GM23338 (cell line): Measurements from ENCODE around the gene TMSB4X. TPM values are rescaled to one million over a fixed set of nuclear protein-coding genes. Genes with fewer than 3 reads are reported as not detected.

Experiments
- ATAC-seq: fragments of 200-7000 bp; cut with Tn5 transposase; 3 replicates; pipeline ENCODE4 v1.9.1; 2020
- DNase-seq: peaks from one replicate; pipeline ENCODE4 v3.0.0-alpha.2; 2015; ENCODE audit warnings: low spot score
- H2AFZ ChIP-seq: fragments of 200-600 bp; sonication (generic); 2 replicates; pipeline ENCODE4 v1.8.0; 2016; ENCODE audit warnings: antibody characterized with exemption, mild to moderate bottlenecking, moderate library complexity
- H3F3A ChIP-seq: fragments of 200-600 bp; sonication (generic); replicated peaks from 2 replicates; pipeline ENCODE4 v1.8.0; 2017; ENCODE audit warnings: antibody characterized with exemption, mixed run types, low read depth
- H3K27ac ChIP-seq: fragments of 200-600 bp; sonication (generic); 2 replicates; pipeline ENCODE4 v1.6.1; 2016; ENCODE audit warnings: low read depth
- H3K27me3 ChIP-seq: fragments of 200-600 bp; sonication (generic); 2 replicates; pipeline ENCODE4 v1.8.0; 2016; ENCODE audit warnings: mild to moderate bottlenecking, mixed run types, moderate library complexity; ENCODE audit not compliant: insufficient read depth
- H3K36me3 ChIP-seq: fragments of 200-600 bp; sonication (generic); 2 replicates; pipeline ENCODE4 v1.8.0; 2016; ENCODE audit warnings: mild to moderate bottlenecking; ENCODE audit not compliant: insufficient read depth
- H3K4me1 ChIP-seq: fragments of 200-600 bp; sonication (generic); 2 replicates; pipeline ENCODE4 v1.8.0; 2016; ENCODE audit warnings: mild to moderate bottlenecking, moderate library complexity; ENCODE audit not compliant: insufficient read depth
- H3K4me2 ChIP-seq: fragments of 200-600 bp; sonication (generic); 2 replicates; pipeline ENCODE4 v1.7.1; 2017; ENCODE audit warnings: mixed run types
- H3K4me3 ChIP-seq: fragments of 200-600 bp; sonication (generic); 2 replicates; pipeline ENCODE4 v1.6.1; 2016; ENCODE audit warnings: mixed run types
- H3K79me2 ChIP-seq: fragments of 200-600 bp; sonication (generic); replicated peaks from 2 replicates; pipeline ENCODE4 v1.8.0; 2017; ENCODE audit warnings: mild to moderate bottlenecking; ENCODE audit not compliant: insufficient read depth
- H3K9me2 ChIP-seq: fragments of 200-600 bp; sonication (generic); 2 replicates; pipeline ENCODE4 v1.8.0; 2017; ENCODE audit not compliant: insufficient read depth
- H4K20me1 ChIP-seq: fragments of 200-600 bp; sonication (generic); replicated peaks from 2 replicates; pipeline ENCODE4 v1.8.0; 2017; ENCODE audit warnings: mild to moderate bottlenecking; ENCODE audit not compliant: insufficient read depth
- H3K27ac Mint-ChIP-seq: 2 replicates; pipeline ENCODE4 v1.8.0; 2020; ENCODE audit warnings: inconsistent platforms, mild to moderate bottlenecking, moderate library complexity, mixed read lengths
- H3K27me3 Mint-ChIP-seq: 3 replicates; pipeline ENCODE4 v1.8.0; 2022; ENCODE audit warnings: low read depth, mild to moderate bottlenecking, moderate library complexity, mixed read lengths, inconsistent platforms; ENCODE audit not compliant: insufficient read depth, poor library complexity
- H3K36me3 Mint-ChIP-seq: 3 replicates; pipeline ENCODE4 v1.8.0; 2021; ENCODE audit warnings: low read depth, mild to moderate bottlenecking, inconsistent platforms, moderate library complexity, mixed read lengths
- H3K4me1 Mint-ChIP-seq: 3 replicates; pipeline ENCODE4 v1.8.0; 2020; ENCODE audit warnings: mild to moderate bottlenecking, inconsistent platforms, mixed read lengths
- H3K4me3 Mint-ChIP-seq: 3 replicates; pipeline ENCODE4 v1.8.0; 2021; ENCODE audit warnings: moderate library complexity, mild to moderate bottlenecking, inconsistent platforms, mixed read lengths
- H3K9me3 Mint-ChIP-seq: 3 replicates; pipeline ENCODE4 v1.8.0; 2020; ENCODE audit warnings: moderate library complexity, mild to moderate bottlenecking, inconsistent platforms, mixed read lengths
- CREB1 ChIP-seq: fragments of 250-450 bp; sonication (Bioruptor Pico); IDR thresholded peaks from 2 replicates; pipeline ENCODE4 v1.5.0; 2020; ENCODE audit warnings: low read depth, mild to moderate bottlenecking, moderate library complexity
- CTCF ChIP-seq, 2 experiments: fragments of 200-600 bp in 1 of 2; sonication (generic) in 1 of 2; conservative IDR thresholded peaks; 2 replicates each; pipeline versions ENCODE4 v1.5.1 to v1.6.1; 2016 to 2017; ENCODE audit warnings: antibody characterized with exemption in 2 of 2, low read depth in 2 of 2, mild to moderate bottlenecking in 2 of 2, moderate library complexity in 1 of 2
- ETS1 ChIP-seq: IDR thresholded peaks from 2 replicates; pipeline ENCODE4 v1.6.1; 2016; ENCODE audit warnings: antibody characterized with exemption
- EZH2 ChIP-seq: fragments of 200-600 bp; sonication (generic); IDR thresholded peaks from one replicate; pipeline ENCODE4 v1.8.0; 2017; ENCODE audit warnings: antibody characterized with exemption, mild to moderate bottlenecking, low read depth; ENCODE audit not compliant: unreplicated experiment
- EZH2phosphoT487 ChIP-seq: fragments of 200-600 bp; sonication (generic); IDR thresholded peaks from one replicate; pipeline ENCODE4 v1.8.1; 2018; ENCODE audit warnings: antibody characterized with exemption; ENCODE audit not compliant: unreplicated experiment
- JUNB ChIP-seq: IDR thresholded peaks from one replicate; pipeline ENCODE4 v1.6.1; 2016; ENCODE audit warnings: antibody characterized with exemption; ENCODE audit not compliant: unreplicated experiment
- NANOG ChIP-seq: IDR thresholded peaks from 2 replicates; pipeline ENCODE4 v1.6.1; 2016; ENCODE audit warnings: antibody characterized with exemption, borderline replicate concordance
- POLR2AphosphoS5 ChIP-seq: IDR thresholded peaks from 2 replicates; pipeline ENCODE4 v1.6.1; 2016; ENCODE audit warnings: antibody characterized with exemption, low read depth
- REST ChIP-seq: IDR thresholded peaks from one replicate; pipeline ENCODE4 v1.6.1; 2018; ENCODE audit warnings: antibody characterized with exemption; ENCODE audit not compliant: unreplicated experiment
- STAT1 ChIP-seq: IDR thresholded peaks from one replicate; pipeline ENCODE4 v1.6.1; 2016; ENCODE audit warnings: antibody characterized with exemption; ENCODE audit not compliant: unreplicated experiment
- ZNF114 ChIP-seq: fragments of 250-450 bp; sonication (Bioruptor Pico); IDR thresholded peaks from 2 replicates; pipeline ENCODE4 v1.5.0; 2020; ENCODE audit warnings: mild to moderate bottlenecking, moderate library complexity
- ZNF331 ChIP-seq: fragments of 250-450 bp; sonication (Bioruptor Pico); IDR thresholded peaks from 2 replicates; pipeline ENCODE4 v1.5.0; 2020; ENCODE audit warnings: low read depth, mild to moderate bottlenecking, moderate library complexity
- ZNF462 ChIP-seq: fragments of 250-450 bp; sonication (Bioruptor Pico); IDR thresholded peaks from 2 replicates; pipeline ENCODE4 v1.5.0; 2020; ENCODE audit warnings: mild to moderate bottlenecking, moderate library complexity
- polyA plus RNA-seq: library from polyadenylated mRNA; unstranded; fragments of >200 nt; fragmentation: Nextera tagmentation; extraction: Ambion mirVana; gene quantifications from 2 replicates; pipeline ENCODE4 v1.2.1, GENCODE V29; 2016
- total RNA-seq: library from RNA; depleted of rRNA; stranded (reverse); fragments of >200 nt; shearing (Covaris generic); gene quantifications from 2 replicates; pipeline ENCODE4 v1.2.3, GENCODE V29; 2014

TMSB4X gene
- total and polyA plus RNA-seq, 2 experiments from 2014 or later: 999 to 6,191 TPM

GRCh38 chrX:13009844-13010243 lies 34.9 kb downstream of the TMSB4X start:
- Histone ChIP-seq H3K4me2 (no peak overlapping the region), H3K36me3 (no peaks in the 10 kb centered on the region; the same call in 1 of the 2 replicates), H3F3A (no peaks in the 10 kb centered on the region), H3K27ac (no peak overlapping the region), H3K4me3 (no peak overlapping the region), H3K79me2 (no peaks in the 10 kb centered on the region), H3K27me3 (no peaks in the 10 kb centered on the region), H3K4me1 (peaks cover 15% of the 10 kb centered on the region), H3K9me2 (no peaks in the 10 kb centered on the region), H2AFZ (no peak overlapping the region), H4K20me1 (no peaks in the 10 kb centered on the region)
- H3K36me3 Mint-ChIP-seq: no peaks in the 10 kb centered on the region
- DNase-seq (no peak), ATAC-seq (no peak)
- no peaks in the 10 kb centered on the region for H3K9me3 Mint-ChIP-seq
- TF ChIP-seq ZNF114: no peak
- no peak for TF ChIP-seq CREB1
- TF ChIP-seq EZH2: no peak
- no peak for TF ChIP-seq EZH2phosphoT487
- TF ChIP-seq ZNF331 (CRISPR knock-in tag): no peak
- TF ChIP-seq REST: no peak
- no peak for TF ChIP-seq STAT1
- TF ChIP-seq NANOG: no peak
- no peak for TF ChIP-seq ETS1
- TF ChIP-seq POLR2AphosphoS5: no peak
- no peak for TF ChIP-seq ZNF462 (CRISPR knock-in tag)
- no peak for TF ChIP-seq JUNB
- TF ChIP-seq CTCF (conservative IDR thresholded peaks at IDR 0.05; ENCODE audit: low read depth in 2 of 2): no peak
- peaks cover 24% of the 10 kb centered on the region for H3K4me1 Mint-ChIP-seq
- no peak overlapping the region for H3K4me3 Mint-ChIP-seq
- H3K27me3 Mint-ChIP-seq: no peaks in the 10 kb centered on the region
- no peak overlapping the region for H3K27ac Mint-ChIP-seq
